H1 (cell line): ENCODE measurements around the gene ZNF415. TPM values are rescaled to one million over a fixed set of nuclear protein-coding genes. Genes with fewer than 3 reads are reported as not detected.

Source experiments
- CTCF ChIA-PET: fragments of 300-600 bp; sonication (Branson Sonifier 250); formaldehyde crosslinking; loops from one replicate; lab custom pipeline; 2021; ENCODE audit not compliant: partially characterized antibody; lab: Charles Lee
- POLR2A ChIA-PET: fragments of 300-600 bp; sonication (Branson Sonifier 250); formaldehyde crosslinking; loops from one replicate; lab custom pipeline; 2021; ENCODE audit warnings: inconsistent platforms; ENCODE audit not compliant: partially characterized antibody; lab: Charles Lee
- DNase-seq, 2 experiments: peaks; one replicate each; pipeline versions ENCODE4 v3.0.0 to v3.0.0-alpha.2; 2010 to 2022; ENCODE audit warnings: low spot score in 2 of 2, low read depth in 1 of 2, mixed read lengths in 1 of 2
- FAIRE-seq: peaks from 2 replicates; lab custom pipeline; 2011; peaks lifted over from hg19 to GRCh38; lab: Jason Lieb, UNC
- H2AFZ ChIP-seq: 2 replicates; pipeline ENCODE4 v1.8.1; 2012; ENCODE audit warnings: low read length, inconsistent platforms
- H2AK5ac ChIP-seq: 2 replicates; pipeline ENCODE4 v1.6.1; 2013; ENCODE audit warnings: low read depth, low read length
- H2BK120ac ChIP-seq: replicated peaks from 2 replicates; pipeline ENCODE3; 2013; ENCODE audit warnings: low read depth, low read length, inconsistent platforms
- H2BK12ac ChIP-seq: 2 replicates; pipeline ENCODE4 v1.6.1; 2013; ENCODE audit warnings: low read depth, low read length
- H2BK15ac ChIP-seq: 2 replicates; pipeline ENCODE4 v1.6.1; 2013; ENCODE audit warnings: low read length
- H2BK20ac ChIP-seq: 2 replicates; pipeline ENCODE4 v1.6.1; 2013; ENCODE audit warnings: low read length
- H2BK5ac ChIP-seq: 2 replicates; pipeline ENCODE4 v1.6.1; 2013; ENCODE audit warnings: low read depth, low read length
- H3K14ac ChIP-seq: 2 replicates; pipeline ENCODE4 v1.6.1; 2013; ENCODE audit warnings: inconsistent platforms; ENCODE audit not compliant: insufficient read length
- H3K18ac ChIP-seq: 2 replicates; pipeline ENCODE4 v1.6.1; 2013; ENCODE audit warnings: low read length; ENCODE audit errors: extremely low read depth
- H3K23ac ChIP-seq: 2 replicates; pipeline ENCODE4 v1.6.1; 2013; ENCODE audit warnings: inconsistent platforms; ENCODE audit not compliant: insufficient read length
- H3K23me2 ChIP-seq: 2 replicates; pipeline ENCODE4 v1.6.1; 2013; ENCODE audit warnings: low read depth, low read length
- H3K27ac ChIP-seq: 2 replicates; pipeline ENCODE4 v1.6.1; 2011; ENCODE audit warnings: low read depth, low read length, inconsistent platforms
- H3K27me3 ChIP-seq, 4 experiments: replicated peaks in 1 of 4; 1 replicate in 1 of 4; 2 replicates in 3 of 4; pipeline versions ENCODE4 v1.6.1 to v1.8.1; 2011 to 2013; ENCODE audit warnings: low read length in 3 of 4, mild to moderate bottlenecking in 3 of 4, inconsistent platforms in 2 of 4, mixed read lengths in 2 of 4, moderate library complexity in 1 of 4; ENCODE audit not compliant: control insufficient read depth in 3 of 4, insufficient read depth in 3 of 4; ENCODE audit errors: extremely low read depth in 1 of 4
- H3K36me3 ChIP-seq, 4 experiments: 2 replicates each; pipeline versions ENCODE4 v1.6.1 to v1.8.1; 2011 to 2013; ENCODE audit warnings: mild to moderate bottlenecking in 4 of 4, low read length in 3 of 4, moderate library complexity in 2 of 4, control low read depth in 1 of 4, inconsistent platforms in 1 of 4; ENCODE audit not compliant: insufficient read depth in 4 of 4, control insufficient read depth in 2 of 4
- H3K4ac ChIP-seq: replicated peaks from 2 replicates; pipeline ENCODE3; 2013; ENCODE audit warnings: low read length, low read depth, mixed read lengths, inconsistent platforms; ENCODE audit not compliant: insufficient read length
- H3K4me1 ChIP-seq, 4 experiments: replicated peaks in 1 of 4; 1 replicate in 1 of 4; 2 replicates in 3 of 4; pipeline versions ENCODE4 v1.6.1 to v1.8.1; 2011 to 2013; ENCODE audit warnings: low read length in 3 of 4, inconsistent platforms in 2 of 4, mixed read lengths in 1 of 4; ENCODE audit not compliant: insufficient read depth in 4 of 4, control insufficient read depth in 3 of 4
- H3K4me2 ChIP-seq, 2 experiments: 2 replicates each; pipeline versions ENCODE4 v1.6.1 to v1.8.1; 2011 to 2013; ENCODE audit warnings: low read depth in 2 of 2, low read length in 2 of 2, control low read depth in 1 of 2, inconsistent platforms in 1 of 2, mild to moderate bottlenecking in 1 of 2; ENCODE audit not compliant: insufficient read depth in 1 of 2
- H3K4me3 ChIP-seq, 4 experiments: fragments of 200-600, 300-600 bp in 1 of 4; sonication (generic), shearing (Covaris generic), sonication (Bioruptor Twin) in 1 of 4; 2 replicates each; pipeline versions ENCODE4 v1.5.1 to v1.8.1; 2011 to 2016; ENCODE audit warnings: low read length in 4 of 4, low read depth in 3 of 4, control low read depth in 2 of 4, inconsistent platforms in 2 of 4, mild to moderate bottlenecking in 2 of 4, mixed read lengths in 1 of 4, moderate library complexity in 1 of 4; ENCODE audit not compliant: insufficient read depth in 2 of 4; ENCODE audit errors: extremely low read depth in 1 of 4
- H3K56ac ChIP-seq: replicated peaks from 2 replicates; pipeline ENCODE3; 2013; ENCODE audit warnings: low read depth, mild to moderate bottlenecking, mixed read lengths, low read length, inconsistent platforms; ENCODE audit not compliant: insufficient read length
- H3K79me1 ChIP-seq: 2 replicates; pipeline ENCODE4 v1.6.1; 2013; ENCODE audit warnings: low read depth, low read length, control low read depth
- H3K79me2 ChIP-seq, 2 experiments: 2 replicates each; pipeline versions ENCODE4 v1.6.1 to v1.8.1; 2012 to 2013; ENCODE audit warnings: low read length in 2 of 2, mild to moderate bottlenecking in 2 of 2, inconsistent platforms in 1 of 2; ENCODE audit not compliant: insufficient read depth in 2 of 2, control insufficient read depth in 1 of 2
- H3K9ac ChIP-seq, 4 experiments: replicated peaks in 1 of 4; 1 replicate in 1 of 4; 2 replicates in 3 of 4; pipeline versions ENCODE4 v1.6.1 to v1.8.1; 2011 to 2013; ENCODE audit warnings: low read depth in 3 of 4, low read length in 3 of 4, control low read depth in 2 of 4, mild to moderate bottlenecking in 2 of 4, moderate library complexity in 2 of 4, inconsistent platforms in 1 of 4; ENCODE audit errors: extremely low read depth in 1 of 4
- H3K9me3 ChIP-seq, 2 experiments: 2 replicates each; pipeline versions ENCODE4 v1.6.1 to v1.8.1; 2012 to 2013; ENCODE audit warnings: mild to moderate bottlenecking in 2 of 2, moderate library complexity in 2 of 2, control low read depth in 1 of 2, inconsistent platforms in 1 of 2, low read depth in 1 of 2, low read length in 1 of 2, mixed read lengths in 1 of 2; ENCODE audit not compliant: insufficient read depth in 2 of 2
- H4K20me1 ChIP-seq, 2 experiments: replicated peaks in 1 of 2; 2 replicates each; pipeline versions ENCODE3 to v1.8.1; 2011 to 2013; ENCODE audit warnings: inconsistent platforms in 2 of 2, low read length in 2 of 2, mild to moderate bottlenecking in 1 of 2; ENCODE audit not compliant: insufficient read depth in 2 of 2, control insufficient read depth in 1 of 2
- H4K5ac ChIP-seq: 2 replicates; pipeline ENCODE4 v1.6.1; 2013; ENCODE audit warnings: low read length, low read depth, mixed read lengths, inconsistent platforms; ENCODE audit not compliant: insufficient read length
- H4K8ac ChIP-seq: 2 replicates; pipeline ENCODE4 v1.8.0; 2013; ENCODE audit warnings: mild to moderate bottlenecking, moderate library complexity, low read length, inconsistent platforms; ENCODE audit not compliant: insufficient read depth; ENCODE audit errors: extremely low read depth
- H4K91ac ChIP-seq: replicated peaks from 2 replicates; pipeline ENCODE3; 2013; ENCODE audit warnings: low read length, mixed read lengths, inconsistent platforms; ENCODE audit not compliant: insufficient read length
- CEBPB ChIP-seq: IDR thresholded peaks from 2 replicates; pipeline ENCODE4 v1.6.1; 2012; ENCODE audit warnings: low read depth, low read length
- NRF1 ChIP-seq: IDR thresholded peaks from 2 replicates; pipeline ENCODE4 v1.6.1; 2011; ENCODE audit warnings: mild to moderate bottlenecking, low read depth, low read length, improper control_type of control experiment
- WGBS, 2 experiments: shearing (Covaris generic) in 1 of 2; methylation state at CpG; one replicate each; pipeline versions ENCODE4 v1.1.6 to v1.1.7; 2013 to 2015; ENCODE audit warnings: low lambda C conversion rate in 2 of 2, mixed read lengths in 2 of 2, inconsistent platforms in 1 of 2, low coverage in 1 of 2, missing lambda C conversion rate in 1 of 2; ENCODE audit not compliant: insufficient replicate concordance in 2 of 2, insufficient coverage in 1 of 2, insufficient read length in 1 of 2; ENCODE audit errors: extremely low coverage in 1 of 2, missing lambda C conversion rate in 1 of 2; 5-methylcytosine and 5-hydroxymethylcytosine counted together
- polyA plus RNA-seq, 7 experiments: library from polyadenylated mRNA; depleted of rRNA in 3 of 7; stranded (reverse) in 5 of 7; unstranded in 2 of 7; fragments of >200 nt in 5 of 7; fragments of 200-250 nt in 2 of 7; gene quantifications; 1 replicate in 5 of 7; 2 replicates in 1 of 7; 4 replicates in 1 of 7; pipeline versions ENCODE4 v1.2.1 to v1.2.3, GENCODE V29; 2011 to 2013; ENCODE audit warnings: missing spikeins in 2 of 7, mixed read lengths in 2 of 7
- total RNA-seq: library from RNA; stranded (reverse); fragmentation: NEBNext Ultra II Directional; extraction: Animal tissue kit (Norgen Biotek cat#: 25700); gene quantifications from 2 replicates; pipeline ENCODE4 v1.2.1, GENCODE V29; 2021

ZNF415 gene
- total and polyA plus RNA-seq, 2 of the 8 experiments (the other 6 are each of a cell fraction or from before 2014, with no cell fraction given): 5.8 to 9.7 TPM

GRCh38 chr19:53092723-53093122 lies 40.0 kb downstream of the ZNF415 start:
- no peak overlapping the region for H2AK5ac ChIP-seq
- H3K36me3 ChIP-seq: peaks cover 0 to 24% (median 5%) of the 10 kb centered on the region in 4 experiments; a peak in 5 of 8 replicates
- H3K9me3 ChIP-seq: no peaks in the 10 kb centered on the region

More at GRCh38 chr19:53092723-53093122, 40.0 kb downstream of the ZNF415 start:
- H2AFZ ChIP-seq: no peak overlapping the region
- H3K18ac ChIP-seq: no peak overlapping the region
- no peak overlapping the region for H4K8ac ChIP-seq
- H2BK12ac ChIP-seq: no peak overlapping the region
- H3K4me1 ChIP-seq: peaks cover 0 to 7% (median 2%) of the 10 kb centered on the region in 4 experiments; a peak in 3 of 7 replicates
- no peak overlapping the region for H3K14ac ChIP-seq
- H3K79me1 ChIP-seq: peaks cover 5% of the 10 kb centered on the region; the same call in 1 of the 2 replicates
- no peak overlapping the region for H2BK5ac ChIP-seq
- H4K20me1 ChIP-seq: peaks cover 4 to 9% of the 10 kb centered on the region in 2 experiments
- no peaks in the 10 kb centered on the region for H3K27me3 ChIP-seq
- TF ChIP-seq NRF1: no peak
- peak; percentile 87 for TF ChIP-seq CEBPB
- no peak overlapping the region for H3K4me3 ChIP-seq
- ChIA-PET POLR2A (no interaction called here), CTCF (interaction anchor here (0.8 to 2.6 kb wide), 3 partner anchors 9 to 33 kb away, joined by 3 to 8 read pairs (median 3); no protein-coding TSS in a partner anchor)
- no peak overlapping the region for H3K23ac ChIP-seq
- no peak overlapping the region for H3K4ac ChIP-seq
- no peak overlapping the region for H3K56ac ChIP-seq
- no peak overlapping the region for H4K5ac ChIP-seq
- no peak for FAIRE-seq
- H2BK20ac ChIP-seq: no peak overlapping the region
- DNase-seq: no peak
- H3K23me2 ChIP-seq: no peaks in the 10 kb centered on the region
- peaks cover 0 to 22% of the 10 kb centered on the region in 2 experiments; a peak in 2 of 4 replicates for H3K79me2 ChIP-seq
- H3K27ac ChIP-seq: no peak overlapping the region
- H3K9ac ChIP-seq: no peak overlapping the region
- H2BK120ac ChIP-seq: no peak overlapping the region
- WGBS, 2 experiments: 91% methylated on average over 1 of the region's 1 CpG; no CpG with 5 or more reads in 1 of the 2 experiments
- H2BK15ac ChIP-seq: no peak overlapping the region
- H4K91ac ChIP-seq: no peak overlapping the region
- H3K4me2 ChIP-seq: no peak overlapping the region
